Effector memory CD4-positive, alpha-beta T cell (primary cell): Measurements from ENCODE around the gene LHPP.
"Not testable (repeated sequence)": the region's sequence is repeated elsewhere in the genome, so short reads cannot be mapped to it uniquely, and the experiment has no call there.

Source experiments
- DNase-seq, 3 donors: peaks; one replicate each; pipeline ENCODE4 v3.0.0-alpha.2; 2020
- H3K27ac ChIP-seq: 2 replicates; pipeline ENCODE4 v1.7.0; 2013; ENCODE audit warnings: mild to moderate bottlenecking, low read length, moderate library complexity; ENCODE audit not compliant: insufficient read depth, poor library complexity, severe bottlenecking
- H3K27me3 ChIP-seq: replicated peaks from 2 replicates; pipeline ENCODE4 v1.7.0; 2013; ENCODE audit warnings: mild to moderate bottlenecking, low read length; ENCODE audit not compliant: insufficient read depth, control insufficient read depth, poor library complexity, severe bottlenecking
- H3K36me3 ChIP-seq: 2 replicates; pipeline ENCODE4 v1.7.0; 2013; ENCODE audit warnings: mild to moderate bottlenecking, low read length, moderate library complexity; ENCODE audit not compliant: control insufficient read depth, insufficient read depth
- H3K4me1 ChIP-seq: 2 replicates; pipeline ENCODE4 v1.7.0; 2013; ENCODE audit warnings: low read length, mild to moderate bottlenecking; ENCODE audit not compliant: control insufficient read depth, insufficient read depth, poor library complexity, severe bottlenecking
- H3K4me3 ChIP-seq: 2 replicates; pipeline ENCODE4 v1.7.0; 2013; ENCODE audit warnings: low read length, low read depth, mild to moderate bottlenecking; ENCODE audit not compliant: insufficient read depth, poor library complexity, severe bottlenecking
- H3K9me3 ChIP-seq: 2 replicates; pipeline ENCODE4 v1.7.0; 2013; ENCODE audit warnings: mild to moderate bottlenecking, low read length, moderate library complexity; ENCODE audit not compliant: control insufficient read depth

LHPP gene

GRCh38 chr10:124575107-124576035 is 113.7 kb downstream of the LHPP start:
- no peak overlapping the region for H3K27ac ChIP-seq
- no peaks in the 10 kb centered on the region for H3K27me3 ChIP-seq
- no peaks in the 10 kb centered on the region for H3K9me3 ChIP-seq
- no peak overlapping the region for H3K4me3 ChIP-seq
- no peaks in the 10 kb centered on the region for H3K4me1 ChIP-seq
- DNase-seq: no peak
- H3K36me3 ChIP-seq: no peaks in the 10 kb centered on the region

DNA sequence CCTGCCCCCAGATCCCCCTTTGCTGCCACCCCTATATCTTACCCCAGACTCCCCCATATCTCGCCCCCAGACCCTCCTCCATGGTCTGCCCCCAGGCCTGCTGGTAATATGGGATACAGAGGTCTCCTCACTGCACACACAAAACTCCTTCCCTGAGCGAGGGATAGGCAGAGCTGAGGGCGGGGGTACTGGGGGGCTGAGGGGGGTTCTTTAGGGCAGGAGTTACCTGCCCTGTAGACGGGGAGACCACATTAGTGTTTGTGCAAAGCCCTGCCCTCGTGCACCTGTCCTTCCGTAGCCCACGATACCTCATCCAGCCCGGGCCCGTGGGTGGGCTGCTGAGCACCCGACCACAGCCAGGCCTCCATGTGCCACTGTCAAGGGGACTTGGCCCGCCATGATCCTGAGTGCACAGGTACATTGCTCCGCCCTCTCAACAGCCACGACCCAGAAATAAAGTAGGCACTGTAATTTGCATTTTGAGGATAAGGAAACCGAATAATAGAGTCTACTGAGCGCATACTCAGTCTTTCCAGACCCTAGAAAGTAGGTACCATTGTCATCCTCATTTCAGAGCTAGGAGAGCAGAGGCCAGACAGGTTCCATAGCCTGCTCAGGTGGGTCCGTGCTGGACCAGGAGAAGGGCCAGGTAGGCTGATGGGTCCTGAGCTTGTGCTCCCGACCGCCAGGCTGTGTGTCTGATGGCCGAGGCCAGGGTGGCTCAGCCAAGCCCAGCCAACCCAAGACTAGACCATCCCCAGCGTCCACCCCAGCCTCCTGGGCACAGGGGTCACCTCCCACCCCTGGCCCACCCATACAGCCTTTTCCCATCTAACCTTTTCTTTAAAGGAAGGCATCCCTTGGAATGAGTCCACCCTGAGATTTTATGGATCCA is 115.2 kb downstream of the LHPP start:
- Histone ChIP-seq H3K36me3 (no peaks in the 10 kb centered on the region), H3K4me3 (no peak overlapping the region), H3K4me1 (no peaks in the 10 kb centered on the region), H3K9me3 (no peaks in the 10 kb centered on the region), H3K27me3 (no peaks in the 10 kb centered on the region), H3K27ac (no peak overlapping the region)
- no peak for DNase-seq

DNA sequence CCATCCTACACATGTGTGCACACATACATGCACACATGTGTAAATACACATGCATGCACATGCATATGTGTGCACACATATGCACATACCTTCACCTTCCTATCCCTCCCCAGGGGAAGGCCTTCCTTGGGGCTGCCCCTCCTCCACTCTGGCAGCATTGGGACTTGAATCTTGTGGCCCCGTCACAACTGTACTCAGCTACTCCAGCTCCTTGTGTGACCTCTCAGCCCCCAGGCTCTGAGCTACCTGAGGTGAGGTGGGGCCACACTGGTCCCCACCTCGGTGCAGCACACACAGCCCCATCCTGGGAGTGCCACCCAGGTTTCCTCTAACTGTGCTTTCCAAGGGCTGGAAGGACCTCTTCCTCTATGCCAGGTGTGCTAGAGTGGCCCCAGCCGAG is 116.0 kb downstream of the LHPP start:
- H3K36me3 ChIP-seq: no peaks in the 10 kb centered on the region
- H3K9me3 ChIP-seq: no peaks in the 10 kb centered on the region
- DNase-seq: no peak
- H3K4me1 ChIP-seq: no peaks in the 10 kb centered on the region
- no peaks in the 10 kb centered on the region for H3K27me3 ChIP-seq
- H3K27ac ChIP-seq: no peak overlapping the region
- no peak overlapping the region for H3K4me3 ChIP-seq

DNA sequence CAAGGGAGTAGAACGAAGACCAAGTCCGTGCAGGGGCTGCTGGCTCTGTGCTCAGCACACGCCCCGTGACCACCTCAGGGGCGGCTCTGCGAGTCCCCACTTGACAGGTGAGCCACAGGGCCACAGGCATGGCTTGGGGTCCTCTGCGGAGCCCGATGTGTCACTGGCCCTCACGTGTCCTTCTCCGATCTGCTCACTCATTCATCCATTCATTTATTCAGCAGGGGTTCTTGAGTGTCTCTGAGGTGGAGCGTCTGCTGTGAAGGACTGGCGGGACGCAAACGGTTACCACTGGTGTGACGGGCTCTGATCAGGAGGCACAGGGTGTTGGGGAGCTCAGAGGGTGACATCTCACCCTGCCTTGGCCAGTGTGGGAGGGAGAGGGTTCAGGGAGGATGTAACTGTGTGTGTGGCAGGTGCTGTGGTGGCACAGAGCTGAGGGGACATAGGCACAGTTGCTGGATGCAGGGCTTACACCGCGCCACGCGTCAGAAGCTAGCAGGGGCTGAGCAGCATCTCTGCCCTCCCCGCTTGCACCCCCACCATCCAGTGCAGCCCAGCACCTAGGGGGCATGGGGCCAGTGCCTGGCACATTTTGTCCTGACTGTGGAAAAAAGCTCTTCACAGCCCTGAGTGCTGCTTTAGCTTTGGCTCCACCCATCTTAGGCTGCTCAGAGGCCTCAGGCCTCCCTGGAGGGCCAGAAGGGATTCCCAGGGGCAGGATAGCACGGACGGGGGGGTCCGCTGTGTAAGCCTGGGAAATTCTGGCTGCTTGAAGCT is 116.8 kb downstream of the LHPP start:
- no peak overlapping the region for H3K27ac ChIP-seq
- no peaks in the 10 kb centered on the region for H3K27me3 ChIP-seq
- no peaks in the 10 kb centered on the region for H3K4me1 ChIP-seq
- H3K9me3 ChIP-seq: no peaks in the 10 kb centered on the region
- H3K36me3 ChIP-seq: no peaks in the 10 kb centered on the region
- H3K4me3 ChIP-seq: no peak overlapping the region
- DNase-seq: no peak

DNA sequence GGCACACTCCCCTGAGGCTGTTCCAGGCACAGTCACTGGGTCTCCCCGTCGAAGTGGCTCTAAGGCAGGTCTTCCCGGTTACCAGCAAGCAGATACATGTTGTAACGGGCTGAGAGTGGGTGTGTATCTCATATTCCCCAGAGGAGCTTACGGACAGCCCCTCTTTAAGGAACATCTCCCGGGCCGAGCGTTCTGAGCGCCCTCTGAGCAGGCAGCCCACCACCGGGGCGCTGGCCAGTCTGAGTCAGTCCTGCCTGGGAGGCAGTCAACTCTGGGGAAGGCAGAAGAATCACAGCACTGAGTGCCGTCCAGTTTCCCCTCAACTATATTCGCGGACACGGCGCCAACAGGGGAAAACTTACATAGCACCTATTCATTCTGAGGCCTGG is 117.4 kb downstream of the LHPP start:
- Histone ChIP-seq H3K4me3 (no peak overlapping the region), H3K27me3 (no peaks in the 10 kb centered on the region), H3K27ac (no peak overlapping the region), H3K4me1 (no peaks in the 10 kb centered on the region), H3K36me3 (no peaks in the 10 kb centered on the region), H3K9me3 (no peaks in the 10 kb centered on the region)
- no peak for DNase-seq

DNA sequence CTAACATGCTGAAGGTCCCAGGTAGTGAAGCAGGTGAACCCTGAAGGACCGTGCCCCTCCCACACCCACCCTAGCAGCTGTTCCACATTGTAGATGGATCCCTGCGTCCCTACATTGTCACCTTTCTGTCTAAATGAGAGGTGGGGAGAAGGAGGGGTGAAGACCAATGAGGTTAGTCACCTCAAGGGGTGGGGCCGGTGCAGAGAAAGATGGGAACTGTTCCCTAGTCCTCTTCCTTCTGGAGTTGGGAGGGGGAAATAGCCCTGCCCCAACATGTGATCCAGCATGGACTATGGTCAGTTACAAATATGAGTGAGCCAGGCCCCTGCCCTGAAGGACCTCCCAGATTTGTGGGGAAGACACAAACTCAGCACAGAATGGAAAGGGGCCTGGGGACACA is 124.5 kb downstream of the LHPP start:
- no peaks in the 10 kb centered on the region for H3K36me3 ChIP-seq
- no peaks in the 10 kb centered on the region for H3K4me1 ChIP-seq
- H3K9me3 ChIP-seq: no peaks in the 10 kb centered on the region
- no peak overlapping the region for H3K4me3 ChIP-seq
- no peaks in the 10 kb centered on the region for H3K27me3 ChIP-seq
- H3K27ac ChIP-seq: no peak overlapping the region
- no peak for DNase-seq

DNA sequence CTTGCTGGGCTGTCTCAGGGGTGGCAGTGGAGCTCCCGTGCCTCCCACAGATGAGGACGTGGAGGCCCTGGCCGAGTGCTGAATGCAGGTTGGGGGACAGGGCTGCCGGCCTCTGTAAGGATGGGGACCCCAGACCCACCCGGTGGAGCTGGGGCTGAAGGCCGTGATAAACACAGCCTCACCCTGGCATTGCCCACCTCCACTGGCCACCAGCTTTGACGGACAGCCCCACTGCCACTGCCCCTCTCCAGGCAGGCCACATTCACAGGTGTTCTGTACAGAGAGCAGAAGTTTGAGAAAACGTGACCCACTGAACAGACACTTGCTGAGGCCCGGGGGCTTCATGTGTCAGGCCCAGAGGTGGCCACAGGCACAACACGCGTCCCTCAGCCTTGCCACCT is 126.2 kb downstream of the LHPP start:
- H3K4me1 ChIP-seq: no peaks in the 10 kb centered on the region
- H3K36me3 ChIP-seq: no peaks in the 10 kb centered on the region
- DNase-seq: no peak
- H3K27ac ChIP-seq: no peak overlapping the region
- no peaks in the 10 kb centered on the region for H3K9me3 ChIP-seq
- H3K27me3 ChIP-seq: no peaks in the 10 kb centered on the region
- no peak overlapping the region for H3K4me3 ChIP-seq

DNA sequence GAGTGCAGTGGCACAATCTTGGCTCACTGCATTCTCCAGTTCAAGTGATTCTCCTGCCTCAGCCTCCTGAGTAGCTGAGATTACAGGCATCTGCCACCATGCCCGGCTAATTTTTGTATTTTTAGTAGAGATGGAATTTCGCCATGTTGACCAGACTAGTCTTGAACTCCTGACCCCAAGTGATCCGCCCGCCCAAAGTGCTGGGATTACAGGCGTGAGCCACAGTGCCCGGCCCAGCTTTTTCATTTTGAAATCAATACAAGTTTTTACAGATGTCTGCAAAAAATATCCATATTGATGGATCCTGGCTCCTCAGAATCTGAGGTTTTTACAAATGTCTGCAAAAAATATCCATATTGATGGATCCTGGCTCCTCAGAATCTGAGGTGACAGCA is 126.7 kb downstream of the LHPP start:
- H3K27me3 ChIP-seq, H3K4me3 ChIP-seq, H3K36me3 ChIP-seq, DNase-seq, H3K27ac ChIP-seq, H3K4me1 ChIP-seq, H3K9me3 ChIP-seq: not testable (repeated sequence)

DNA sequence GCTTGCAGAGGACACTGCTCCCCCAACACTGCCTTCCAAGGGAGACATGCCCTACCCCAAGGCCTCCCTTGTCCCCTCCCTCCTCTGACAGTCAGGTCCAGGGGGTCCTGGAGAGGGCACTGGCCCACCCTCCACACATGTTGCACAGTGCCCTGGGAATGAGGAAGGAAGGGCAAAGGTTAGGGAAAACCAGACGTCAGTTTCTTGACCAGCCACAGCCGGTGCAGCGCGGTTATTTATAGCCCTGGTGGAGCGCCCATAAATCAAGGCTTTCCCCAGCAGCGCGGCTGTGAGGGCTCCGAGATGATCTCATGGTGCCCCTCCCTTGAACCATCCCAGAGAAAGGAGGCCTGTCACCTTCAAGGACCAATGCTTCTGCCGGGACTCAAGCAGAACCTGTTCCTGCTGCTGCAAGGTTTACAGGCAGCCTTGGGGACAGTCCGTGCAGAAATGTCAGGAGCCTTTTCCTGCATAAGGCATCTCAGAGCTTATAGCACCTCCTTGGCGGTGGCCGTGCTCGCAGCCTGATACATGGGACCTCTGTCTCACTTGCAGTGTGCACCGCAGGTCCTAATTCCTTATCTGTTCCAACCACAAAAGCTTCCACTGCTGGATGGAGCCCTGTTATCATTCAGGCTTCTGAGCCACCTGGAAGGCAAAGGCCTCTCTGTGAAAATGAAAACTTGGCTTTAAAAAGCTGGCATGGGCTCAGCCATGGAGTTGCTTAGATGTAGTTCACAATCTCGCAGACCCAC is 127.3 kb downstream of the LHPP start:
- Histone ChIP-seq H3K36me3 (no peaks in the 10 kb centered on the region), H3K27ac (no peak overlapping the region), H3K27me3 (no peaks in the 10 kb centered on the region), H3K4me3 (no peak overlapping the region), H3K9me3 (no peaks in the 10 kb centered on the region), H3K4me1 (no peaks in the 10 kb centered on the region)
- no peak for DNase-seq
